SK-N-SH treated with all-trans-retinoic acid at 6 μM for 48 hours (cell line): ENCODE data around the gene PPP2R3B.

Experiments used
- BACH2 ChIP-seq: fragments of 250-450 bp; sonication (Bioruptor Pico); IDR thresholded peaks from 2 replicates; pipeline ENCODE4 v1.9.0; 2021; ENCODE audit warnings: mild to moderate bottlenecking, borderline replicate concordance
- CSDC2 ChIP-seq: fragments of 250-450 bp; sonication (Bioruptor Pico); IDR thresholded peaks from 2 replicates; pipeline ENCODE4 v1.5.0; 2020; ENCODE audit warnings: mild to moderate bottlenecking, moderate library complexity
- GLIS3 ChIP-seq: fragments of 250-450 bp; sonication (Bioruptor Pico); IDR thresholded peaks from 2 replicates; pipeline ENCODE4 v1.5.0; 2020; ENCODE audit warnings: mild to moderate bottlenecking, moderate library complexity
- OSR1 ChIP-seq: fragments of 250-450 bp; sonication (Bioruptor Pico); IDR thresholded peaks from 2 replicates; pipeline ENCODE4 v1.8.0; 2022; ENCODE audit warnings: moderate library complexity, mild to moderate bottlenecking, inconsistent platforms
- RARB ChIP-seq: fragments of 250-450 bp; sonication (Bioruptor Pico); IDR thresholded peaks from 2 replicates; pipeline ENCODE4 v1.8.0; 2021; ENCODE audit warnings: mild to moderate bottlenecking, moderate library complexity
- TCF4 ChIP-seq: fragments of 250-450 bp; sonication (Bioruptor Pico); IDR thresholded peaks from 2 replicates; pipeline ENCODE4 v1.8.0; 2021; ENCODE audit warnings: mild to moderate bottlenecking, moderate library complexity, borderline replicate concordance
- TOX ChIP-seq: fragments of 250-450 bp; sonication (Bioruptor Pico); IDR thresholded peaks from 2 replicates; pipeline ENCODE4 v1.8.0; 2021; ENCODE audit warnings: mild to moderate bottlenecking, moderate library complexity, borderline replicate concordance
- ZNF8 ChIP-seq: fragments of 450-650 bp; formaldehyde crosslinking; IDR thresholded peaks from 2 replicates; pipeline ENCODE4 v1.5.0; 2020; ENCODE audit warnings: mild to moderate bottlenecking, moderate library complexity
- TF ChIP-seq, protein P1 (sequence below): fragments of 250-450 bp; sonication (Bioruptor Pico); IDR thresholded peaks from 2 replicates; pipeline ENCODE4 v1.5.1; 2020; ENCODE audit warnings: low read depth, mild to moderate bottlenecking, moderate library complexity
- TF ChIP-seq, protein P2 (sequence below): fragments of 250-450 bp; sonication (Bioruptor Pico); IDR thresholded peaks from 2 replicates; pipeline ENCODE4 v1.8.0; 2020; ENCODE audit warnings: mild to moderate bottlenecking, moderate library complexity, borderline replicate concordance
- TF ChIP-seq, protein P3 (sequence below): fragments of 250-450 bp; sonication (Bioruptor Pico); IDR thresholded peaks from 2 replicates; pipeline ENCODE4 v1.5.1; 2021; ENCODE audit warnings: mild to moderate bottlenecking, moderate library complexity

DNA sequence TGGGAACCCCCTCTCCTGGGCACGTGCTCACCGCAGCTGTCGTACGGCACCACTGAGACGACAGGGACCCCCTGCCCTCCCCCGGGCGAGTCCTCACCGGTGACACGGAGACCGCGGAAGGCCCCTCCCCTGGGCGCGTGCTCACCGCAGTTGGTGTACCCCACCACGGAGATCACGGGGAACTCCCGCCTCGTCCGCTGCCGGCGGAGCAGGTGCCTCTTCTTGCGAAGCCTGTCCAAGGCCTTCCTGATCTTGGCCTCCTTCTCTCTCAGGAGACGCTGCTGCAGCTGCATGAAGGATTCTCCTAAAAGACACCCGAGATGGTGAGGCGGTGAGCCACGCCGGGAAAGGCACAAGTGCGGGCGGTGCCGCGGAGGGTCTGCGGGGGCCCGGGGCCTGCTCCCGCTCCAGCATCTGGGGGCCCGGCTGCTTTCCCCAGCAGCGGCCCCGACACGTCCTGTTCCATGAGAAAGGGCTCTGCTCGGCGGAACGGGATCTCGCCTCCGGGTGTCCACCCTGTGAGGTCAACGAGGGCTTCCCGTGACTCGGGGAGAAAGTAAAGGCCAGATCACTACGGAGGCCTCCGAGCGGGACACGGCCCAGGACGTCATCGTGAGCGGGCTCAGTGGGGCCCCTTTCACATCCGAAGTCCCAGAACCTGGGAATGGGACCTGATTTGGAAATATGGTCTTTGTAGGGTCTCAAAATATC is 73.9 kb downstream of the PPP2R3B start:
- TF ChIP-seq ZNF8 (CRISPR knock-in tag) (no peak), TOX (CRISPR knock-in tag) (no peak), OSR1 (CRISPR knock-in tag) (no peak), CSDC2 (no peak), TCF4 (CRISPR knock-in tag) (no peak), BACH2 (CRISPR knock-in tag) (no peak), GLIS3 (CRISPR knock-in tag) (no peak), RARB (no peak)
- TF ChIP-seq, protein P1, sequence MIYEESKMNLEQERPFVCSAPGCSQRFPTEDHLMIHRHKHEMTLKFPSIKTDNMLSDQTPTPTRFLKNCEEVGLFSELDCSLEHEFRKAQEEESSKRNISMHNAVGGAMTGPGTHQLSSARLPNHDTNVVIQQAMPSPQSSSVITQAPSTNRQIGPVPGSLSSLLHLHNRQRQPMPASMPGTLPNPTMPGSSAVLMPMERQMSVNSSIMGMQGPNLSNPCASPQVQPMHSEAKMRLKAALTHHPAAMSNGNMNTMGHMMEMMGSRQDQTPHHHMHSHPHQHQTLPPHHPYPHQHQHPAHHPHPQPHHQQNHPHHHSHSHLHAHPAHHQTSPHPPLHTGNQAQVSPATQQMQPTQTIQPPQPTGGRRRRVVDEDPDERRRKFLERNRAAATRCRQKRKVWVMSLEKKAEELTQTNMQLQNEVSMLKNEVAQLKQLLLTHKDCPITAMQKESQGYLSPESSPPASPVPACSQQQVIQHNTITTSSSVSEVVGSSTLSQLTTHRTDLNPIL = no peak
- TF ChIP-seq, protein P2, sequence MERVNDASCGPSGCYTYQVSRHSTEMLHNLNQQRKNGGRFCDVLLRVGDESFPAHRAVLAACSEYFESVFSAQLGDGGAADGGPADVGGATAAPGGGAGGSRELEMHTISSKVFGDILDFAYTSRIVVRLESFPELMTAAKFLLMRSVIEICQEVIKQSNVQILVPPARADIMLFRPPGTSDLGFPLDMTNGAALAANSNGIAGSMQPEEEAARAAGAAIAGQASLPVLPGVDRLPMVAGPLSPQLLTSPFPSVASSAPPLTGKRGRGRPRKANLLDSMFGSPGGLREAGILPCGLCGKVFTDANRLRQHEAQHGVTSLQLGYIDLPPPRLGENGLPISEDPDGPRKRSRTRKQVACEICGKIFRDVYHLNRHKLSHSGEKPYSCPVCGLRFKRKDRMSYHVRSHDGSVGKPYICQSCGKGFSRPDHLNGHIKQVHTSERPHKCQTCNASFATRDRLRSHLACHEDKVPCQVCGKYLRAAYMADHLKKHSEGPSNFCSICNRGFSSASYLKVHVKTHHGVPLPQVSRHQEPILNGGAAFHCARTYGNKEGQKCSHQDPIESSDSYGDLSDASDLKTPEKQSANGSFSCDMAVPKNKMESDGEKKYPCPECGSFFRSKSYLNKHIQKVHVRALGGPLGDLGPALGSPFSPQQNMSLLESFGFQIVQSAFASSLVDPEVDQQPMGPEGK (CRISPR knock-in tag) = no peak
- TF ChIP-seq, protein P3, sequence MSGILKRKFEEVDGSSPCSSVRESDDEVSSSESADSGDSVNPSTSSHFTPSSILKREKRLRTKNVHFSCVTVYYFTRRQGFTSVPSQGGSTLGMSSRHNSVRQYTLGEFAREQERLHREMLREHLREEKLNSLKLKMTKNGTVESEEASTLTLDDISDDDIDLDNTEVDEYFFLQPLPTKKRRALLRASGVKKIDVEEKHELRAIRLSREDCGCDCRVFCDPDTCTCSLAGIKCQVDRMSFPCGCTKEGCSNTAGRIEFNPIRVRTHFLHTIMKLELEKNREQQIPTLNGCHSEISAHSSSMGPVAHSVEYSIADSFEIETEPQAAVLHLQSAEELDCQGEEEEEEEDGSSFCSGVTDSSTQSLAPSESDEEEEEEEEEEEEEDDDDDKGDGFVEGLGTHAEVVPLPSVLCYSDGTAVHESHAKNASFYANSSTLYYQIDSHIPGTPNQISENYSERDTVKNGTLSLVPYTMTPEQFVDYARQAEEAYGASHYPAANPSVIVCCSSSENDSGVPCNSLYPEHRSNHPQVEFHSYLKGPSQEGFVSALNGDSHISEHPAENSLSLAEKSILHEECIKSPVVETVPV (CRISPR knock-in tag) = no peak
